Right ventricle myocardium inferior (tissue), 1 donor: ENCODE data around the gene TTC3. TPM values are rescaled to one million over a fixed set of nuclear protein-coding genes. Genes with fewer than 3 reads are reported as not detected.

Source experiments
- total RNA-seq: library from RNA; stranded (reverse); fragmentation: NEBNext Ultra II Directional; extraction: Animal tissue kit (Norgen Biotek cat#: 25700); gene quantifications from one replicate; pipeline ENCODE4 v1.2.1, GENCODE V29; 2021
- donor health status: DM: no; HTN: yes; CAD: no; lungs with severe emphysema.

The TTC3 gene
- total RNA-seq, 1 donor from 2014 or later: 35.8 TPM

Other genes with a start within 250 kb of the TTC3 start
- 6.8 TPM for gene HLCS, start 106.6 kb upstream of the TTC3 start, total RNA-seq
- gene RIPPLY3, start 66.6 kb upstream of the TTC3 start, total RNA-seq: not detected
- gene PIGP, start 183 bp upstream of the TTC3 start, total RNA-seq: 40.1 TPM
- gene VPS26C, start 194.1 kb downstream of the TTC3 start, total RNA-seq: 49.7 TPM